GM12878 (cell line): Measurements from ENCODE around the gene ATF7. TPM values are rescaled to one million over a fixed set of nuclear protein-coding genes. Genes with fewer than 3 reads are reported as not detected.

Experiments used
- ATAC-seq: fragments of 200-7000 bp; cut with Tn5 transposase; 3 replicates; pipeline ENCODE4 v1.9.1; 2020; ENCODE audit warnings: mild to moderate bottlenecking, moderate library complexity
- BruUV-seq: library from RNA; stranded (reverse); fragments of 400-500 nt; replicated peaks from 2 replicates; lab custom pipeline; 2021; lab: Mats Ljungman, UMichigan
- CTCF ChIA-PET: fragments of 300-600 bp; sonication (Branson Sonifier 250); formaldehyde crosslinking; extraction: SDS; loops from one replicate; lab custom pipeline; 2021; ENCODE audit warnings: inconsistent platforms; lab: Yijun Ruan, JAX
- POLR2A ChIA-PET: fragments of 350-600 bp; formaldehyde crosslinking; extraction: SDS; loops from one replicate; lab custom pipeline; 2021; ENCODE audit warnings: inconsistent platforms; lab: Charles Lee
- RAD21 ChIA-PET: fragments of 300-600 bp; sonication (Branson Sonifier 250); formaldehyde crosslinking; loops from one replicate; lab custom pipeline; 2023; ENCODE audit warnings: antibody characterized with exemption; ENCODE audit not compliant: unreplicated experiment; lab: Charles Lee
- SMC1A ChIA-PET: fragments of 300-600 bp; sonication (Branson Sonifier 250); formaldehyde crosslinking; loops from one replicate; lab custom pipeline; 2023; ENCODE audit not compliant: unreplicated experiment, uncharacterized antibody; lab: Charles Lee
- DNase-seq: peaks from one replicate; pipeline ENCODE4 v3.0.0-alpha.2; 2011; ENCODE audit warnings: low read depth, low spot score
- FAIRE-seq: peaks from 3 replicates; lab custom pipeline; 2011; peaks lifted over from hg19 to GRCh38; lab: Jason Lieb, UNC
- H2AFZ ChIP-seq: 2 replicates; pipeline ENCODE4 v1.6.0; 2011; ENCODE audit warnings: low read depth, low read length, control low read depth; ENCODE audit not compliant: control insufficient read depth
- H3K27ac ChIP-seq: 2 replicates; pipeline ENCODE4 v1.5.1; 2011; ENCODE audit warnings: control low read depth; ENCODE audit not compliant: control insufficient read depth, insufficient read depth
- H3K27me3 ChIP-seq, 2 experiments: replicated peaks in 1 of 2; 2 replicates each; pipeline versions ENCODE4 v1.6.0 to v1.6.1; 2011; ENCODE audit warnings: low read length in 1 of 2; ENCODE audit not compliant: control insufficient read depth in 2 of 2, insufficient read depth in 2 of 2
- H3K36me3 ChIP-seq, 2 experiments: 2 replicates each; pipeline ENCODE4 v1.5.1; 2011; ENCODE audit warnings: low read length in 1 of 2; ENCODE audit not compliant: control insufficient read depth in 2 of 2, insufficient read depth in 2 of 2
- H3K4me1 ChIP-seq: 2 replicates; pipeline ENCODE4 v1.6.1; 2011; ENCODE audit warnings: mild to moderate bottlenecking, low read length, moderate library complexity, mixed read lengths; ENCODE audit not compliant: control insufficient read depth, insufficient read depth
- H3K4me2 ChIP-seq: 2 replicates; pipeline ENCODE4 v1.6.0; 2011; ENCODE audit warnings: control low read depth; ENCODE audit not compliant: control insufficient read depth, insufficient read depth
- H3K4me3 ChIP-seq: fragments of 200-600 bp; sonication (generic); 2 replicates; pipeline ENCODE4 v1.5.1; 2016
- H3K79me2 ChIP-seq: 2 replicates; pipeline ENCODE4 v1.6.0; 2011; ENCODE audit warnings: low read length; ENCODE audit not compliant: control insufficient read depth, insufficient read depth
- H3K9ac ChIP-seq: 2 replicates; pipeline ENCODE4 v1.8.0; 2011; ENCODE audit warnings: low read length, control low read depth, mixed read lengths; ENCODE audit not compliant: control insufficient read depth, insufficient read depth
- H3K9me3 ChIP-seq: replicated peaks from 3 replicates; pipeline ENCODE4 v1.5.1; 2011; ENCODE audit warnings: mild to moderate bottlenecking, low read length; ENCODE audit not compliant: control insufficient read depth, insufficient read depth
- H4K20me1 ChIP-seq: 2 replicates; pipeline ENCODE4 v1.6.0; 2011; ENCODE audit not compliant: control insufficient read depth, insufficient read depth
- ASH2L ChIP-seq: fragments of 300-600, 200-600 bp; sonication (generic); IDR thresholded peaks from 2 replicates; pipeline ENCODE4 v1.6.1; 2017; ENCODE audit warnings: low read depth, mild to moderate bottlenecking, borderline replicate concordance
- ATF7 ChIP-seq: fragments of 450-650 bp; IDR thresholded peaks from 2 replicates; pipeline ENCODE4 v1.6.1; 2016; ENCODE audit warnings: low read depth, mild to moderate bottlenecking
- CREB1 ChIP-seq: IDR thresholded peaks from 2 replicates; pipeline ENCODE4 v1.6.1; 2012; ENCODE audit warnings: low read depth, mild to moderate bottlenecking, inconsistent platforms
- IKZF2 ChIP-seq, 2 experiments: fragments of 450-650 bp; IDR thresholded peaks; 2 replicates each; pipeline ENCODE4 v1.6.1; 2017; ENCODE audit warnings: mild to moderate bottlenecking in 2 of 2, moderate library complexity in 2 of 2
- JUND ChIP-seq: IDR thresholded peaks from 2 replicates; pipeline ENCODE4 v1.6.1; 2012; ENCODE audit warnings: low read depth, mild to moderate bottlenecking, low read length, improper control_type of control experiment, moderate library complexity
- KAT2A ChIP-seq: conservative IDR thresholded peaks from 2 replicates; pipeline ENCODE4 v1.6.1; 2011; ENCODE audit warnings: low read depth, low read length; ENCODE audit not compliant: control insufficient read depth
- MEF2A ChIP-seq: IDR thresholded peaks from 2 replicates; pipeline ENCODE4 v1.6.1; 2011; ENCODE audit warnings: low read depth, mild to moderate bottlenecking, low read length, moderate library complexity; ENCODE audit not compliant: insufficient read depth
- NFIC ChIP-seq: IDR thresholded peaks from 2 replicates; pipeline ENCODE4 v1.6.1; 2012; ENCODE audit warnings: low read depth, mild to moderate bottlenecking, inconsistent platforms, low read length, moderate library complexity
- NR2F1 ChIP-seq: fragments of 450-650 bp; conservative IDR thresholded peaks from 2 replicates; pipeline ENCODE4 v1.6.1; 2017; ENCODE audit warnings: mild to moderate bottlenecking
- PAX8 ChIP-seq: fragments of 450-650 bp; IDR thresholded peaks from 2 replicates; pipeline ENCODE4 v1.6.1; 2017; ENCODE audit warnings: mild to moderate bottlenecking, moderate library complexity
- SMC3 ChIP-seq: IDR thresholded peaks from 2 replicates; pipeline ENCODE4 v1.6.1; 2011; ENCODE audit warnings: low read length, improper control_type of control experiment, borderline replicate concordance
- SPI1 ChIP-seq: IDR thresholded peaks from 2 replicates; pipeline ENCODE4 v1.6.1; 2011; ENCODE audit warnings: low read depth, mild to moderate bottlenecking, low read length, moderate library complexity, borderline replicate concordance; ENCODE audit not compliant: insufficient read depth
- SREBF2 ChIP-seq: IDR thresholded peaks from 2 replicates; pipeline ENCODE4 v1.6.1; 2012; ENCODE audit warnings: mild to moderate bottlenecking, low read length
- TAF1 ChIP-seq: IDR thresholded peaks from 2 replicates; pipeline ENCODE4 v1.6.1; 2011; ENCODE audit warnings: mild to moderate bottlenecking, low read depth, low read length, borderline replicate concordance
- ZNF274 ChIP-seq: IDR thresholded peaks from one replicate; pipeline ENCODE4 v1.8.0; 2011; ENCODE audit not compliant: insufficient read length, insufficient read depth
- WGBS: methylation state at CpG from one replicate; pipeline ENCODE4 v1.1.6; 2016; ENCODE audit warnings: low lambda C conversion rate; ENCODE audit not compliant: insufficient replicate concordance, insufficient coverage; ENCODE audit errors: missing lambda C conversion rate; 5-methylcytosine and 5-hydroxymethylcytosine counted together
- in situ Hi-C: fragments of 300-500 bp; cut with MboI; formaldehyde crosslinking; loops from 9 replicates; pipeline ENCODE4 v1.14.3; 2018; ENCODE audit warnings: mixed read lengths
- intact Hi-C: fragments of 100-400 bp; cut with micrococcal nuclease; formaldehyde crosslinking; loops from one replicate; pipeline ENCODE4 v1.14.2; 2022; ENCODE audit not compliant: unreplicated experiment
- polyA plus RNA-seq, 11 experiments: library from polyadenylated mRNA; depleted of rRNA in 4 of 11; unstranded in 6 of 11; stranded (reverse) in 5 of 11; fragments of >200 nt; fragmentation: Nextera tagmentation in 4 of 11; fragmentation: Illumina TruSeq in 1 of 11; extraction: Ambion mirVana in 4 of 11; extraction: Trizol in 1 of 11; gene quantifications; 1 replicate in 1 of 11; 2 replicates in 10 of 11; pipeline versions ENCODE4 v1.2.1 to v1.2.3, GENCODE V29; 2011 to 2016; ENCODE audit warnings: inconsistent platforms in 2 of 11, missing spikeins in 2 of 11, low read depth in 1 of 11
- total RNA-seq, 4 experiments: library from RNA; depleted of rRNA in 3 of 4; stranded (reverse); fragments of >200 nt in 3 of 4; fragmentation: Illumina TruSeq in 1 of 4; extraction: Trizol in 1 of 4; gene quantifications; 2 replicates each; pipeline versions ENCODE4 v1.2.1 to v1.2.3, GENCODE V29; 2013 to 2021
- TF ChIP-seq, protein P1 (sequence below): IDR thresholded peaks from 2 replicates; pipeline ENCODE4 v1.6.1; 2012; ENCODE audit warnings: improper control_type of control experiment, low read depth, low read length; ENCODE audit not compliant: insufficient replicate concordance

ATF7 gene
- total and polyA plus RNA-seq, 10 of the 15 experiments (the other 5 are each of a cell fraction or from before 2014, with no cell fraction given), result 9.1 to 30.7 (median 21.8) TPM

DNA sequence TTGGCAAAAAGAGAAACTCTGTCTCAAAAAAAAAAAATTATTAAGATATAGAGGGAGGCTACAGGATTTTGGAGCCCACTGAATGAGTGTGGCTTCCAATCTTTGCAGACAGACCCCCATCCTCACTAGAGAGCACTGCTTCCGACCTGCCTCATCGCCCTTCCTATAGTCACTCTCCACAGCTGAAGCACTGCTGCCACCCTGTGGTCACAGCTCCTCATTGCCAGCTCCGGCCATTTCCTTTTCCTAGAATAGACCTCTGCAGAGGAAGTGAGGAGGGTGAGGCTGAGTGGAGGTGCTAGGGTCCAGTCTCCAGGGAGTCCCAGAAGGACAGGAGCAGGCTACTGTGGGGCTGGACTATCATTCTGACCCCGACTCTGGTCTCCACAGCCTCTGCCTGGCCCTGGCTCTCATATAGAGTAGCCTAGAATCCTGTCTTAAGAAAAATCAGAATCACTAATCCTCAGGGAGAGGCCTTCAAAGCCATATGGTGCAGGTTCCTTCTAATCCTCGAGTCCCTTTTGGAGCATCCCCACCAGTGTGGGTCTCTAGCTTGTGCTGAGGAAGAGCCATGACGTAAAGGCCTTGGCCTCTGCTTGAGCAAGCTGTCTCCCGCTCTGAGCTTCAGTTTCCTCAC is 117.5 kb downstream of the ATF7 start (continued):
- TF ChIP-seq CREB1 (0 out of 2 replicates have a peak, but pooled peaks have one; percentile 38), ATF7 (no peak), SREBF2 (no peak), ASH2L (no peak), IKZF2 (IDR thresholded peaks at IDR 0.05) (no peak), KAT2A (no peak), MEF2A (0 out of 2 replicates have a peak, but pooled peaks have one; percentile 34), NR2F1 (no peak), JUND (no peak), SPI1 (peak; percentile 88), SMC3 (peak; percentile 89)
- TF ChIP-seq, all 136 proteins: peak for 14

DNA sequence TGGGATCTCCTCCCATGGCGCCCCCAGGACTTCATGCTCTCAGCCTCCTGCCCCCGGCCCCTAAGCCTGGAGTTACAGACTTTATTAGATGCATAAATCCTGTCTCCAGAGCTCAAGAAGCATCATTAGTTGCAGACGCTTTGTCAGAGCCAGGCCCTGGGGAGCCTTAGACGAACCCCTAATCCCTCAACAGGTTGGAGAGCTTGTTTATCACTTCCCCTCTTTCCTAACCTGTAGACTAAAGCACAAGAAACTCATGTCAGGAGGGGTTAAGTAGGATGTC is 118.6 kb downstream of the ATF7 start:
- RAD21 ChIA-PET, result interaction anchor here (2.0 to 2.7 kb wide), 5 partner anchors 14 to 293 kb away, joined by 5 to 46 read pairs (median 7); no protein-coding TSS in a partner anchor
- H3K9me3 ChIP-seq, result no peaks in the 10 kb centered on the region
- SMC1A ChIA-PET, result interaction anchor here (0.7 to 4.9 kb wide), 6 partner anchors 14 to 183 kb away, joined by 4 to 32 read pairs (median 7); partner anchors contain the start of gene ATP5MC2
- DNase-seq (no peak), ATAC-seq (no peak), FAIRE-seq (no peak)
- H3K27me3 ChIP-seq, result no peaks in the 10 kb centered on the region
- no peaks in the 10 kb centered on the region for H4K20me1 ChIP-seq
- CTCF ChIA-PET, result interaction anchor here (0.6 to 4.7 kb wide), 14 partner anchors 10 to 238 kb away, joined by 4 to 55 read pairs (median 12); partner anchors contain the start of genes AAAS, AMHR2 and CALCOCO1
- H2AFZ ChIP-seq, result no peak overlapping the region
- POLR2A ChIA-PET, result interaction anchor here (2.0 kb wide), 1 partner anchor 155 kb away, joined by 9 read pairs; no protein-coding TSS in a partner anchor
- no TSS peak for BruUV-seq
- no peak overlapping the region for H3K4me2 ChIP-seq
- peaks cover 14 to 17% of the 10 kb centered on the region in 2 experiments; a peak in 2 of 4 replicates for H3K36me3 ChIP-seq
- WGBS, result 78% methylated on average over 4 of the region's 4 CpGs
- no peak overlapping the region for H3K27ac ChIP-seq
- no peak overlapping the region for H3K4me3 ChIP-seq
- 0 out of 2 replicates have a peak, but pooled peaks cover 3% of the 10 kb centered on the region for H3K4me1 ChIP-seq
- intact Hi-C loops (loop anchor here (5.0 kb wide), 1 partner anchor 295 kb away; no protein-coding TSS in a partner anchor), in situ Hi-C loops (no loop called here)
- no peak overlapping the region for H3K9ac ChIP-seq
- H3K79me2 ChIP-seq, result no peaks in the 10 kb centered on the region; the same call in 1 of the 2 replicates
- TF ChIP-seq, protein P1, sequence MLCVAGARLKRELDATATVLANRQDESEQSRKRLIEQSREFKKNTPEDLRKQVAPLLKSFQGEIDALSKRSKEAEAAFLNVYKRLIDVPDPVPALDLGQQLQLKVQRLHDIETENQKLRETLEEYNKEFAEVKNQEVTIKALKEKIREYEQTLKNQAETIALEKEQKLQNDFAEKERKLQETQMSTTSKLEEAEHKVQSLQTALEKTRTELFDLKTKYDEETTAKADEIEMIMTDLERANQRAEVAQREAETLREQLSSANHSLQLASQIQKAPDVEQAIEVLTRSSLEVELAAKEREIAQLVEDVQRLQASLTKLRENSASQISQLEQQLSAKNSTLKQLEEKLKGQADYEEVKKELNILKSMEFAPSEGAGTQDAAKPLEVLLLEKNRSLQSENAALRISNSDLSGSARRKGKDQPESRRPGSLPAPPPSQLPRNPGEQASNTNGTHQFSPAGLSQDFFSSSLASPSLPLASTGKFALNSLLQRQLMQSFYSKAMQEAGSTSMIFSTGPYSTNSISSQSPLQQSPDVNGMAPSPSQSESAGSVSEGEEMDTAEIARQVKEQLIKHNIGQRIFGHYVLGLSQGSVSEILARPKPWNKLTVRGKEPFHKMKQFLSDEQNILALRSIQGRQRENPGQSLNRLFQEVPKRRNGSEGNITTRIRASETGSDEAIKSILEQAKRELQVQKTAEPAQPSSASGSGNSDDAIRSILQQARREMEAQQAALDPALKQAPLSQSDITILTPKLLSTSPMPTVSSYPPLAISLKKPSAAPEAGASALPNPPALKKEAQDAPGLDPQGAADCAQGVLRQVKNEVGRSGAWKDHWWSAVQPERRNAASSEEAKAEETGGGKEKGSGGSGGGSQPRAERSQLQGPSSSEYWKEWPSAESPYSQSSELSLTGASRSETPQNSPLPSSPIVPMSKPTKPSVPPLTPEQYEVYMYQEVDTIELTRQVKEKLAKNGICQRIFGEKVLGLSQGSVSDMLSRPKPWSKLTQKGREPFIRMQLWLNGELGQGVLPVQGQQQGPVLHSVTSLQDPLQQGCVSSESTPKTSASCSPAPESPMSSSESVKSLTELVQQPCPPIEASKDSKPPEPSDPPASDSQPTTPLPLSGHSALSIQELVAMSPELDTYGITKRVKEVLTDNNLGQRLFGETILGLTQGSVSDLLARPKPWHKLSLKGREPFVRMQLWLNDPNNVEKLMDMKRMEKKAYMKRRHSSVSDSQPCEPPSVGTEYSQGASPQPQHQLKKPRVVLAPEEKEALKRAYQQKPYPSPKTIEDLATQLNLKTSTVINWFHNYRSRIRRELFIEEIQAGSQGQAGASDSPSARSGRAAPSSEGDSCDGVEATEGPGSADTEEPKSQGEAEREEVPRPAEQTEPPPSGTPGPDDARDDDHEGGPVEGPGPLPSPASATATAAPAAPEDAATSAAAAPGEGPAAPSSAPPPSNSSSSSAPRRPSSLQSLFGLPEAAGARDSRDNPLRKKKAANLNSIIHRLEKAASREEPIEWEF, result no peak
- no peak for TF ChIP-seq NFIC
- TF ChIP-seq TAF1, result no peak
- no peak for TF ChIP-seq ZNF274
- TF ChIP-seq PAX8, result no peak
